K562 (cell line): ENCODE measurements around the gene MAP10. TPM values are rescaled to one million over a fixed set of nuclear protein-coding genes. Genes with fewer than 3 reads are reported as not detected.

Source experiments
- ATAC-seq: fragments of 200-7000 bp; cut with Tn5 transposase; 3 replicates; pipeline ENCODE4 v1.9.1; 2020; ENCODE audit warnings: moderate library complexity
- BruUV-seq: library from RNA; stranded (reverse); fragments of 400-500 nt; replicated peaks from 2 replicates; lab custom pipeline; 2021; lab: Mats Ljungman, UMichigan
- CTCF ChIA-PET: fragments of 300-600 bp; formaldehyde crosslinking; extraction: SDS; loops from one replicate; lab custom pipeline; 2021; ENCODE audit warnings: low intra/inter-chr PET ratio; lab: Yijun Ruan, JAX
- POLR2A ChIA-PET: fragments of 300-600, 350-650 bp; sonication (Branson Sonifier 250); formaldehyde crosslinking; extraction: SDS; loops from one replicate; lab custom pipeline; 2021; ENCODE audit warnings: antibody characterized with exemption, inconsistent platforms; lab: Yijun Ruan, JAX
- DNase-seq, 4 experiments: peaks; one replicate each; pipeline versions ENCODE4 v3.0.0 to v3.0.0-alpha.2; 2011 to 2018; ENCODE audit warnings: low spot score in 3 of 4, mixed read lengths in 3 of 4; ENCODE audit errors: extremely low read depth in 1 of 4
- FAIRE-seq: peaks from 2 replicates; lab custom pipeline; 2011; peaks lifted over from hg19 to GRCh38; lab: Jason Lieb, UNC
- H2AFZ ChIP-seq: 2 replicates; pipeline ENCODE4 v1.6.0; 2011; ENCODE audit warnings: low read depth, low read length, control low read depth, inconsistent platforms
- H3K27ac ChIP-seq: fragments of 200-600 bp; 3 replicates; pipeline ENCODE4 v1.8.0; 2011; ENCODE audit warnings: low read depth, mild to moderate bottlenecking, control low read depth, inconsistent platforms, low read length, moderate library complexity, mixed read lengths; ENCODE audit errors: extremely low read depth
- H3K27me3 ChIP-seq, 2 experiments: fragments of 300-600 bp in 1 of 2; 2 replicates in 1 of 2; 3 replicates in 1 of 2; pipeline versions ENCODE4 v1.6.0 to v1.8.0; 2011; ENCODE audit warnings: inconsistent platforms in 2 of 2, low read length in 2 of 2, mild to moderate bottlenecking in 1 of 2, mixed read lengths in 1 of 2, moderate library complexity in 1 of 2; ENCODE audit not compliant: control insufficient read depth in 2 of 2, insufficient read depth in 2 of 2
- H3K36me3 ChIP-seq: fragments of 300-600 bp; 3 replicates; pipeline ENCODE4 v1.8.0; 2011; ENCODE audit warnings: mild to moderate bottlenecking, low read length, inconsistent platforms; ENCODE audit not compliant: control insufficient read depth, insufficient read depth
- H3K4me1 ChIP-seq, 2 experiments: fragments of 200-600 bp in 1 of 2; replicated peaks in 1 of 2; 2 replicates in 1 of 2; 3 replicates in 1 of 2; pipeline versions ENCODE4 v1.5.1 to v1.8.0; 2011; ENCODE audit warnings: inconsistent platforms in 2 of 2, low read length in 2 of 2, mild to moderate bottlenecking in 1 of 2, mixed read lengths in 1 of 2, moderate library complexity in 1 of 2; ENCODE audit not compliant: control insufficient read depth in 2 of 2, insufficient read depth in 2 of 2
- H3K4me2 ChIP-seq: 2 replicates; pipeline ENCODE4 v1.6.1; 2011; ENCODE audit warnings: low read length, control low read depth, inconsistent platforms, mixed read lengths; ENCODE audit not compliant: insufficient read depth
- H3K4me3 ChIP-seq: fragments of 200-600 bp; sonication (generic), shearing (Covaris generic); 2 replicates; pipeline ENCODE4 v1.5.1; 2016; ENCODE audit warnings: control low read depth, inconsistent platforms
- H3K79me2 ChIP-seq: fragments of 200-600 bp; 3 replicates; pipeline ENCODE4 v1.8.0; 2011; ENCODE audit warnings: low read length, inconsistent platforms; ENCODE audit not compliant: control insufficient read depth, insufficient read depth
- H3K9ac ChIP-seq, 2 experiments: 2 replicates each; pipeline versions ENCODE4 v1.6.0 to v1.6.1; 2011; ENCODE audit warnings: low read depth in 2 of 2, low read length in 2 of 2, control low read depth in 1 of 2, inconsistent platforms in 1 of 2, mild to moderate bottlenecking in 1 of 2, mixed read lengths in 1 of 2; ENCODE audit not compliant: insufficient read depth in 1 of 2
- H3K9me1 ChIP-seq: one replicate; pipeline ENCODE4 v1.6.0; 2011; ENCODE audit warnings: inconsistent platforms, mild to moderate bottlenecking, low read length, moderate library complexity; ENCODE audit not compliant: control insufficient read depth, insufficient read depth
- H3K9me3 ChIP-seq: replicated peaks from 2 replicates; pipeline ENCODE4 v1.5.1; 2011; ENCODE audit warnings: low read depth, low read length, inconsistent platforms; ENCODE audit not compliant: control insufficient read depth, insufficient read depth
- H4K20me1 ChIP-seq: replicated peaks from 2 replicates; pipeline ENCODE4 v1.6.1; 2011; ENCODE audit warnings: low read length, inconsistent platforms, mixed read lengths; ENCODE audit not compliant: control insufficient read depth, insufficient read depth
- BDP1 ChIP-seq: IDR thresholded peaks from 3 replicates; pipeline ENCODE4 v1.6.1; 2011; ENCODE audit not compliant: insufficient read length, insufficient read depth
- FIP1L1 ChIP-seq: fragments of 200-400 bp; formaldehyde crosslinking; IDR thresholded peaks from 2 replicates; pipeline ENCODE4 v1.6.1; 2018; ENCODE audit warnings: mild to moderate bottlenecking, low read depth, low read length; ENCODE audit not compliant: poor library complexity, severe bottlenecking
- HMG20A ChIP-seq: fragments of 450-650 bp; formaldehyde crosslinking; conservative IDR thresholded peaks from 2 replicates; pipeline ENCODE4 v1.4.0; 2020; ENCODE audit warnings: mild to moderate bottlenecking, mixed read lengths
- HOXB6 ChIP-seq: fragments of 250-450 bp; sonication (Bioruptor Pico); IDR thresholded peaks from 2 replicates; pipeline ENCODE4 v1.5.1; 2022; ENCODE audit warnings: mild to moderate bottlenecking, borderline replicate concordance
- PRPF4 ChIP-seq: fragments of 200-400 bp; formaldehyde crosslinking; IDR thresholded peaks from one replicate; pipeline ENCODE4 v1.6.1; 2017; ENCODE audit warnings: low read length, low read depth, mild to moderate bottlenecking; ENCODE audit not compliant: insufficient read depth, poor library complexity, severe bottlenecking
- SMARCE1 ChIP-seq: fragments of 450-650 bp; IDR thresholded peaks from 2 replicates; pipeline ENCODE4 v1.7.1; 2016; ENCODE audit warnings: mild to moderate bottlenecking
- TRIM24 ChIP-seq, 2 experiments: fragments of 450-650 bp; IDR thresholded peaks; 2 replicates each; pipeline ENCODE4 v1.6.1; 2016
- YBX1 ChIP-seq: fragments of 450-650 bp; IDR thresholded peaks from 2 replicates; pipeline ENCODE4 v1.7.1; 2016; ENCODE audit warnings: mild to moderate bottlenecking
- ZNF146 ChIP-seq: IDR thresholded peaks from one replicate; pipeline ENCODE4 v1.6.1; 2018; ENCODE audit warnings: missing compliant biosample characterization; ENCODE audit not compliant: unreplicated experiment
- ZNF197 ChIP-seq: fragments of 200-800 bp; sonication (Bioruptor generic); IDR thresholded peaks from 2 replicates; pipeline ENCODE4 v1.6.1; 2016; ENCODE audit warnings: low read depth, missing genetic modification characterization, missing compliant biosample characterization
- ZNF384 ChIP-seq: IDR thresholded peaks from 2 replicates; pipeline ENCODE4 v1.6.1; 2012; ENCODE audit warnings: low read depth, low read length, improper control_type of control experiment
- ZNF717 ChIP-seq: fragments of 250-450 bp; sonication (Bioruptor Pico); IDR thresholded peaks from 2 replicates; pipeline ENCODE4 v1.5.0; 2021
- ZNF77 ChIP-seq: fragments of 250-450 bp; sonication (Bioruptor Pico); IDR thresholded peaks from 2 replicates; pipeline ENCODE4 v1.5.0; 2020
- WGBS: fragments of 100-300 bp; shearing (Covaris generic); methylation state at CpG from one replicate; pipeline ENCODE4 v1.1.6; 2016; ENCODE audit warnings: low coverage, mixed read lengths; ENCODE audit not compliant: insufficient coverage; ENCODE audit errors: missing lambda C conversion rate; 5-methylcytosine and 5-hydroxymethylcytosine counted together
- in situ Hi-C: fragments of 300-500 bp; cut with MboI; formaldehyde crosslinking; loops from 4 replicates; pipeline ENCODE4 v1.15.0; 2018; ENCODE audit warnings: inconsistent platforms, mixed read lengths
- intact Hi-C: fragments of 100-400 bp; cut with micrococcal nuclease; formaldehyde crosslinking; loops from 2 replicates; pipeline ENCODE4 v1.14.2; 2022
- polyA plus RNA-seq, 8 experiments: library from polyadenylated mRNA; depleted of rRNA in 4 of 8; stranded (reverse) in 5 of 8; unstranded in 3 of 8; fragments of >200 nt; fragmentation: Nextera tagmentation in 2 of 8; fragmentation: Illumina TruSeq in 1 of 8; extraction: Ambion mirVana in 2 of 8; extraction: Trizol in 1 of 8; gene quantifications; 2 replicates each; pipeline versions ENCODE4 v1.2.1 to v1.2.3, GENCODE V29; 2011 to 2014; ENCODE audit warnings: inconsistent platforms in 1 of 8, missing spikeins in 1 of 8
- total RNA-seq, 7 experiments: library from RNA; depleted of rRNA in 6 of 7; stranded (reverse); fragments of >200 nt in 6 of 7; fragmentation: Illumina TruSeq in 2 of 7; extraction: Trizol in 2 of 7; gene quantifications; 2 replicates each; pipeline versions ENCODE4 v1.2.1 to v1.2.3, GENCODE V29; 2011 to 2021; ENCODE audit warnings: low replicate concordance in 1 of 7
- TF ChIP-seq, protein P1 (sequence below), 2 experiments: fragments of 450-650 bp; IDR thresholded peaks; 2 replicates each; pipeline ENCODE4 v1.6.1; 2016
- TF ChIP-seq, protein P2 (sequence below), 2 experiments: fragments of 450-650 bp; conservative IDR thresholded peaks; 2 replicates each; pipeline ENCODE4 v1.6.1; 2017; ENCODE audit warnings: mild to moderate bottlenecking in 2 of 2, moderate library complexity in 2 of 2

The MAP10 gene
- total and polyA plus RNA-seq, 9 of the 15 experiments (the other 6 are each of a cell fraction or from before 2014, with no cell fraction given): 0.11 to 0.98 (median 0.69) TPM

DNA sequence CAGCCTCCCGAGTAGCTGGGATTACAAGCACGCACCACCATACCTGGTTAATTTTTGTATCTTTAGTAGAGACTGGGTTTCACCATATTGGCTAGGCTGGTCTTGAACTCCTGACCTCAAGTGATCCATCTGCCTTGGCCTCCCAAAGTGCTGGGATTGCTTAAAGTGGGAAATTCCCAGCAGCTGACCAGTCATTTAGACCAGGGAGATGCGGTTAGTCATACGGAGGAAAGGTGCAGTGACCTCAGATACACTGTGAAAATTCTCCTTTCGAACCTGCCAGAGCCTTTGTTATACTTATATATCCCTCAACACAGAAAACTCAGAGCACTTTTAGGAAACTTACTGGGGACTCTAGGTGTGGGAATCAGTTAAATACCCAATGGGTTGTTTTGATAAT, 39.6 kb downstream of the MAP10 start:
- ChIA-PET CTCF (no interaction called here), POLR2A (interaction anchor here (0.6 kb wide), 1 partner anchor 819 kb away, joined by 3 read pairs; no protein-coding TSS in a partner anchor)
- no peaks in the 10 kb centered on the region for H3K36me3 ChIP-seq
- H3K9me3 ChIP-seq: no peaks in the 10 kb centered on the region
- H4K20me1 ChIP-seq: no peaks in the 10 kb centered on the region
- no peak overlapping the region for H3K4me3 ChIP-seq
- no TSS peak for BruUV-seq
- no peaks in the 10 kb centered on the region for H3K9me1 ChIP-seq
- H3K4me2 ChIP-seq: no peak overlapping the region
- H3K79me2 ChIP-seq: no peaks in the 10 kb centered on the region
- H2AFZ ChIP-seq: no peak overlapping the region
- H3K27me3 ChIP-seq: no peaks in the 10 kb centered on the region
- ATAC-seq (no peak), DNase-seq (no peak), FAIRE-seq (no peak)
- 1% methylated on average over 5 of the region's 5 CpGs for WGBS
- no peak overlapping the region for H3K9ac ChIP-seq
- in situ Hi-C loops (no loop called here), intact Hi-C loops (no loop called here)
- H3K27ac ChIP-seq: no peak overlapping the region
- no peaks in the 10 kb centered on the region for H3K4me1 ChIP-seq
- no peak for TF ChIP-seq ZNF384
- TF ChIP-seq ZNF77 (CRISPR knock-in tag): no peak
- TF ChIP-seq, all 486 proteins: peak for 0

DNA sequence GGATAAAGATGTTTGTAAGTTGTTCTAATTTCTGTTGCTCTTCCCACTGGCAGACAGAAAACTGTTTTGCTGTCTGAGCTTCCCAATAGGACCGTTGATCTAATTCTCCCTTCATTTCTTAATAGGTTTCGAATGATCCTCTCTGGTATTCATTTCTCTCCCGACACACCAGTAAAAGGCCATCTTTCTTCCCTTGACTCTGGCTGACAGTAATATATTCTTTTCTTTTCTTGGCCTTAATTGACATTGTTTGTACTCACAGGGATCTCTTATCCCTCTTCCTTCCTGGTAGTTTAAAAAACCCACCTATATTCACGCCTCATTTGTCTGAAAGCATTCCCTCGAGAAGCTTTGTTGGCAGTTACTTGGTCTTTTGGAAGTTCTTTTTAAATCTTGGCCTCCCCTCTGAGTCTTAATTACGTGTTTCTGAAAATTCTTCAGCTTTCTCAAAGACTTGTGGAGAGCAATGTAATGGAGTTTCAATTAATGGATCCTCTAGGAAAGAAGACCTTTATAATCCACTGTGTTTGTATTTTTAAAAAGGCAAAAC, 40.3 kb downstream of the MAP10 start:
- Histone ChIP-seq H3K4me1 (no peaks in the 10 kb centered on the region), H2AFZ (no peak overlapping the region), H4K20me1 (no peaks in the 10 kb centered on the region), H3K27me3 (no peaks in the 10 kb centered on the region), H3K27ac (no peak overlapping the region), H3K9ac (no peak overlapping the region), H3K79me2 (no peaks in the 10 kb centered on the region), H3K9me1 (no peaks in the 10 kb centered on the region), H3K36me3 (no peaks in the 10 kb centered on the region), H3K4me3 (no peak overlapping the region), H3K9me3 (no peaks in the 10 kb centered on the region), H3K4me2 (no peak overlapping the region)
- no peak for DNase-seq
- CTCF ChIA-PET: no interaction called here
- TF ChIP-seq, protein P1, sequence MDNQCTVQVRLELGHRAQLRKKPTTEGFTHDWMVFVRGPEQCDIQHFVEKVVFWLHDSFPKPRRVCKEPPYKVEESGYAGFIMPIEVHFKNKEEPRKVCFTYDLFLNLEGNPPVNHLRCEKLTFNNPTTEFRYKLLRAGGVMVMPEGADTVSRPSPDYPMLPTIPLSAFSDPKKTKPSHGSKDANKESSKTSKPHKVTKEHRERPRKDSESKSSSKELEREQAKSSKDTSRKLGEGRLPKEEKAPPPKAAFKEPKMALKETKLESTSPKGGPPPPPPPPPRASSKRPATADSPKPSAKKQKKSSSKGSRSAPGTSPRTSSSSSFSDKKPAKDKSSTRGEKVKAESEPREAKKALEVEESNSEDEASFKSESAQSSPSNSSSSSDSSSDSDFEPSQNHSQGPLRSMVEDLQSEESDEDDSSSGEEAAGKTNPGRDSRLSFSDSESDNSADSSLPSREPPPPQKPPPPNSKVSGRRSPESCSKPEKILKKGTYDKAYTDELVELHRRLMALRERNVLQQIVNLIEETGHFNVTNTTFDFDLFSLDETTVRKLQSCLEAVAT (IDR thresholded peaks at IDR 0.05): no peak
- TF ChIP-seq BDP1: no peak
- no peak for TF ChIP-seq YBX1
- no peak for TF ChIP-seq ZNF717 (CRISPR knock-in tag)
- TF ChIP-seq HOXB6 (CRISPR knock-in tag): no peak
- TF ChIP-seq HMG20A: no peak
- TF ChIP-seq ZNF197 (CRISPR knock-in tag): no peak
- no peak for TF ChIP-seq PRPF4
- no peak for TF ChIP-seq FIP1L1
- TF ChIP-seq TRIM24 (IDR thresholded peaks at IDR 0.05): no peak
- TF ChIP-seq ZNF146 (CRISPR knock-in tag): no peak
- TF ChIP-seq SMARCE1: no peak
- TF ChIP-seq, protein P2, sequence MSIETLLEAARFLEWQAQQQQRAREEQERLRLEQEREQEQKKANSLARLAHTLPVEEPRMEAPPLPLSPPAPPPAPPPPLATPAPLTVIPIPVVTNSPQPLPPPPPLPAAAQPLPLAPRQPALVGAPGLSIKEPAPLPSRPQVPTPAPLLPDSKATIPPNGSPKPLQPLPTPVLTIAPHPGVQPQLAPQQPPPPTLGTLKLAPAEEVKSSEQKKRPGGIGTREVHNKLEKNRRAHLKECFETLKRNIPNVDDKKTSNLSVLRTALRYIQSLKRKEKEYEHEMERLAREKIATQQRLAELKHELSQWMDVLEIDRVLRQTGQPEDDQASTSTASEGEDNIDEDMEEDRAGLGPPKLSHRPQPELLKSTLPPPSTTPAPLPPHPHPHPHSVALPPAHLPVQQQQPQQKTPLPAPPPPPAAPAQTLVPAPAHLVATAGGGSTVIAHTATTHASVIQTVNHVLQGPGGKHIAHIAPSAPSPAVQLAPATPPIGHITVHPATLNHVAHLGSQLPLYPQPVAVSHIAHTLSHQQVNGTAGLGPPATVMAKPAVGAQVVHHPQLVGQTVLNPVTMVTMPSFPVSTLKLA (conservative IDR thresholded peaks at IDR 0.05): no peak
- intact Hi-C loops: no loop called here
- FAIRE-seq: no peak
- POLR2A ChIA-PET: interaction anchor here (0.6 kb wide), 1 partner anchor 820 kb away, joined by 3 read pairs; no protein-coding TSS in a partner anchor
- no peak for ATAC-seq
- 3% methylated on average over 6 of the region's 6 CpGs for WGBS
- in situ Hi-C loops: no loop called here
- no TSS peak for BruUV-seq
